ENCODE data around the gene KDM4C.

GRCh38 chr9:6917162-6917561 lies 159.4 kb downstream of the KDM4C start:
- TF ChIP-seq CTCF (IDR thresholded peaks at IDR 0.05; ENCODE audit: control extremely low read depth in 1 of 3, insufficient read depth in 1 of 3, low read depth in 1 of 3, low read length in 3 of 3) = no peak
- no peak for TF ChIP-seq POU5F1 (IDR thresholded peaks at IDR 0.05; ENCODE audit: low read depth, low read length)
- TF ChIP-seq JUN (IDR thresholded peaks at IDR 0.05; ENCODE audit: low read depth, low read length) = no peak
- no peak for TF ChIP-seq CEBPB (IDR thresholded peaks at IDR 0.05; ENCODE audit: low read depth, low read length)
- no peak for TF ChIP-seq SP1 (IDR thresholded peaks at IDR 0.05; ENCODE audit: low read depth, low read length)
- TF ChIP-seq TAF1 (IDR thresholded peaks at IDR 0.05; ENCODE audit: low read depth, low read length) = no peak
- TF ChIP-seq BRCA1 (IDR thresholded peaks at IDR 0.05; ENCODE audit: low read depth, low read length) = no peak
- no peak for TF ChIP-seq EGR1 (IDR thresholded peaks at IDR 0.05; ENCODE audit: borderline replicate concordance, low read depth, low read length)
- no peak for TF ChIP-seq RXRA (IDR thresholded peaks at IDR 0.05; ENCODE audit: insufficient read depth, low read depth, low read length)
- TF ChIP-seq CREB1 (IDR thresholded peaks at IDR 0.05) = no peak
- TF ChIP-seq KDM1A (IDR thresholded peaks at IDR 0.05; ENCODE audit: borderline replicate concordance, low read length) = no peak
- TF ChIP-seq NRF1 (IDR thresholded peaks at IDR 0.05; ENCODE audit: low read depth, low read length) = no peak
- TF ChIP-seq CHD1 (IDR thresholded peaks at IDR 0.05; ENCODE audit: low read depth, low read length) = no peak
- no peak for TF ChIP-seq RAD21 (IDR thresholded peaks at IDR 0.05 in 1 of 2, conservative IDR thresholded peaks at IDR 0.05 in 1 of 2; ENCODE audit: low read depth in 2 of 2, low read length in 2 of 2)

Measured in H1 (cell line).